K562 (cell line): ENCODE measurements around the gene CPA3. TPM values are rescaled to one million over a fixed set of nuclear protein-coding genes. Genes with fewer than 3 reads are reported as not detected.

Source experiments
- ATAC-seq: fragments of 200-7000 bp; cut with Tn5 transposase; 3 replicates; pipeline ENCODE4 v1.9.1; 2020; ENCODE audit warnings: moderate library complexity
- BruUV-seq: library from RNA; stranded (reverse); fragments of 400-500 nt; replicated peaks from 2 replicates; lab custom pipeline; 2021; lab: Mats Ljungman, UMichigan
- CTCF ChIA-PET: fragments of 300-600 bp; formaldehyde crosslinking; extraction: SDS; loops from one replicate; lab custom pipeline; 2021; ENCODE audit warnings: low intra/inter-chr PET ratio; lab: Yijun Ruan, JAX
- POLR2A ChIA-PET: fragments of 300-600, 350-650 bp; sonication (Branson Sonifier 250); formaldehyde crosslinking; extraction: SDS; loops from one replicate; lab custom pipeline; 2021; ENCODE audit warnings: antibody characterized with exemption, inconsistent platforms; lab: Yijun Ruan, JAX
- DNase-seq, 4 experiments: peaks; one replicate each; pipeline versions ENCODE4 v3.0.0 to v3.0.0-alpha.2; 2011 to 2018; ENCODE audit warnings: low spot score in 3 of 4, mixed read lengths in 3 of 4; ENCODE audit errors: extremely low read depth in 1 of 4
- FAIRE-seq: peaks from 2 replicates; lab custom pipeline; 2011; peaks lifted over from hg19 to GRCh38; lab: Jason Lieb, UNC
- H2AFZ ChIP-seq: 2 replicates; pipeline ENCODE4 v1.6.0; 2011; ENCODE audit warnings: low read depth, low read length, control low read depth, inconsistent platforms
- H3K27ac ChIP-seq: fragments of 200-600 bp; 3 replicates; pipeline ENCODE4 v1.8.0; 2011; ENCODE audit warnings: low read depth, mild to moderate bottlenecking, control low read depth, inconsistent platforms, low read length, moderate library complexity, mixed read lengths; ENCODE audit errors: extremely low read depth
- H3K27me3 ChIP-seq, 2 experiments: fragments of 300-600 bp in 1 of 2; 2 replicates in 1 of 2; 3 replicates in 1 of 2; pipeline versions ENCODE4 v1.6.0 to v1.8.0; 2011; ENCODE audit warnings: inconsistent platforms in 2 of 2, low read length in 2 of 2, mild to moderate bottlenecking in 1 of 2, mixed read lengths in 1 of 2, moderate library complexity in 1 of 2; ENCODE audit not compliant: control insufficient read depth in 2 of 2, insufficient read depth in 2 of 2
- H3K36me3 ChIP-seq: fragments of 300-600 bp; 3 replicates; pipeline ENCODE4 v1.8.0; 2011; ENCODE audit warnings: mild to moderate bottlenecking, low read length, inconsistent platforms; ENCODE audit not compliant: control insufficient read depth, insufficient read depth
- H3K4me1 ChIP-seq, 2 experiments: fragments of 200-600 bp in 1 of 2; replicated peaks in 1 of 2; 2 replicates in 1 of 2; 3 replicates in 1 of 2; pipeline versions ENCODE4 v1.5.1 to v1.8.0; 2011; ENCODE audit warnings: inconsistent platforms in 2 of 2, low read length in 2 of 2, mild to moderate bottlenecking in 1 of 2, mixed read lengths in 1 of 2, moderate library complexity in 1 of 2; ENCODE audit not compliant: control insufficient read depth in 2 of 2, insufficient read depth in 2 of 2
- H3K4me2 ChIP-seq: 2 replicates; pipeline ENCODE4 v1.6.1; 2011; ENCODE audit warnings: low read length, control low read depth, inconsistent platforms, mixed read lengths; ENCODE audit not compliant: insufficient read depth
- H3K4me3 ChIP-seq: fragments of 200-600 bp; sonication (generic), shearing (Covaris generic); 2 replicates; pipeline ENCODE4 v1.5.1; 2016; ENCODE audit warnings: control low read depth, inconsistent platforms
- H3K79me2 ChIP-seq: fragments of 200-600 bp; 3 replicates; pipeline ENCODE4 v1.8.0; 2011; ENCODE audit warnings: low read length, inconsistent platforms; ENCODE audit not compliant: control insufficient read depth, insufficient read depth
- H3K9ac ChIP-seq, 2 experiments: 2 replicates each; pipeline versions ENCODE4 v1.6.0 to v1.6.1; 2011; ENCODE audit warnings: low read depth in 2 of 2, low read length in 2 of 2, control low read depth in 1 of 2, inconsistent platforms in 1 of 2, mild to moderate bottlenecking in 1 of 2, mixed read lengths in 1 of 2; ENCODE audit not compliant: insufficient read depth in 1 of 2
- H3K9me1 ChIP-seq: one replicate; pipeline ENCODE4 v1.6.0; 2011; ENCODE audit warnings: inconsistent platforms, mild to moderate bottlenecking, low read length, moderate library complexity; ENCODE audit not compliant: control insufficient read depth, insufficient read depth
- H3K9me3 ChIP-seq: replicated peaks from 2 replicates; pipeline ENCODE4 v1.5.1; 2011; ENCODE audit warnings: low read depth, low read length, inconsistent platforms; ENCODE audit not compliant: control insufficient read depth, insufficient read depth
- H4K20me1 ChIP-seq: replicated peaks from 2 replicates; pipeline ENCODE4 v1.6.1; 2011; ENCODE audit warnings: low read length, inconsistent platforms, mixed read lengths; ENCODE audit not compliant: control insufficient read depth, insufficient read depth
- CBX3 ChIP-seq, 2 experiments: IDR thresholded peaks; 1 replicate in 1 of 2; 2 replicates in 1 of 2; pipeline ENCODE4 v1.6.1; 2012; ENCODE audit warnings: inconsistent platforms in 2 of 2, low read length in 2 of 2, borderline replicate concordance in 1 of 2, control low read depth in 1 of 2
- HEY1 ChIP-seq: fragments of 250-450 bp; sonication (Bioruptor Pico); IDR thresholded peaks from 2 replicates; pipeline ENCODE4 v1.5.0; 2020; ENCODE audit warnings: mild to moderate bottlenecking, moderate library complexity, borderline replicate concordance
- MNT ChIP-seq, 2 experiments: fragments of 450-650 bp; conservative IDR thresholded peaks; 2 replicates each; pipeline ENCODE4 v1.6.1; 2017; ENCODE audit warnings: mild to moderate bottlenecking in 2 of 2, moderate library complexity in 2 of 2
- NFE2 ChIP-seq: IDR thresholded peaks from 2 replicates; pipeline ENCODE4 v1.6.1; 2014; ENCODE audit warnings: antibody characterized with exemption, low read depth
- NR0B1 ChIP-seq: fragments of 450-650 bp; IDR thresholded peaks from one replicate; pipeline ENCODE4 v1.6.1; 2018; ENCODE audit warnings: mild to moderate bottlenecking, moderate library complexity; ENCODE audit not compliant: partially characterized antibody
- OTX1 ChIP-seq: fragments of 450-650 bp; formaldehyde crosslinking; IDR thresholded peaks from 2 replicates; pipeline ENCODE4 v1.4.0; 2022; ENCODE audit warnings: mild to moderate bottlenecking
- RNF219 ChIP-seq: fragments of 250-450 bp; sonication (Bioruptor Pico); IDR thresholded peaks from 2 replicates; pipeline ENCODE4 v1.5.0; 2022; ENCODE audit warnings: mild to moderate bottlenecking
- UBTF ChIP-seq, 2 experiments: IDR thresholded peaks; 2 replicates each; pipeline ENCODE4 v1.6.1; 2012; ENCODE audit warnings: improper control_type of control experiment in 2 of 2, low read depth in 2 of 2, low read length in 2 of 2, borderline replicate concordance in 1 of 2
- ZC3H8 ChIP-seq: fragments of 450-650 bp; IDR thresholded peaks from 2 replicates; pipeline ENCODE4 v1.6.1; 2017
- ZFP1 ChIP-seq: fragments of 450-650 bp; formaldehyde crosslinking; IDR thresholded peaks from 2 replicates; pipeline ENCODE4 v1.4.0; 2020; ENCODE audit warnings: mild to moderate bottlenecking, mixed read lengths
- ZFPM2 ChIP-seq: fragments of 250-450 bp; sonication (Bioruptor Pico); IDR thresholded peaks from 2 replicates; pipeline ENCODE4 v1.5.1; 2022; ENCODE audit warnings: mild to moderate bottlenecking
- ZNF589 ChIP-seq: fragments of 200-800 bp; sonication (Bioruptor generic); IDR thresholded peaks from 2 replicates; pipeline ENCODE4 v1.6.1; 2016; ENCODE audit warnings: low read depth, missing genetic modification characterization, missing compliant biosample characterization
- whole genome bisulfite sequencing: fragments of 100-300 bp; shearing (Covaris generic); methylation state at CpG from one replicate; pipeline ENCODE4 v1.1.6; 2016; ENCODE audit warnings: low coverage, mixed read lengths; ENCODE audit not compliant: insufficient coverage; ENCODE audit errors: missing lambda C conversion rate; 5-methylcytosine and 5-hydroxymethylcytosine counted together
- in situ Hi-C: fragments of 300-500 bp; cut with MboI; formaldehyde crosslinking; loops from 4 replicates; pipeline ENCODE4 v1.15.0; 2018; ENCODE audit warnings: inconsistent platforms, mixed read lengths
- intact Hi-C: fragments of 100-400 bp; cut with micrococcal nuclease; formaldehyde crosslinking; loops from 2 replicates; pipeline ENCODE4 v1.14.2; 2022
- polyA plus RNA-seq, 8 experiments: library from polyadenylated mRNA; depleted of rRNA in 4 of 8; stranded (reverse) in 5 of 8; unstranded in 3 of 8; fragments of >200 nt; fragmentation: Nextera tagmentation in 2 of 8; fragmentation: Illumina TruSeq in 1 of 8; extraction: Ambion mirVana in 2 of 8; extraction: Trizol in 1 of 8; gene quantifications; 2 replicates each; pipeline versions ENCODE4 v1.2.1 to v1.2.3, GENCODE V29; 2011 to 2014; ENCODE audit warnings: inconsistent platforms in 1 of 8, missing spikeins in 1 of 8
- total RNA-seq, 7 experiments: library from RNA; depleted of rRNA in 6 of 7; stranded (reverse); fragments of >200 nt in 6 of 7; fragmentation: Illumina TruSeq in 2 of 7; extraction: Trizol in 2 of 7; gene quantifications; 2 replicates each; pipeline versions ENCODE4 v1.2.1 to v1.2.3, GENCODE V29; 2011 to 2021; ENCODE audit warnings: low replicate concordance in 1 of 7

Gene CPA3
- total and polyA plus RNA-seq, 9 of the 15 experiments (the other 6 are each of a cell fraction or from before 2014, with no cell fraction given), result not detected

- Histone ChIP-seq H3K4me3 (no peak overlapping the region), H3K36me3 (no peaks in the 10 kb centered on the region), H3K9ac (no peak overlapping the region), H3K79me2 (no peaks in the 10 kb centered on the region), H4K20me1 (no peaks in the 10 kb centered on the region), H3K9me1 (no peaks in the 10 kb centered on the region), H3K27ac (no peak overlapping the region), H3K9me3 (no peaks in the 10 kb centered on the region), H3K27me3 (no peaks in the 10 kb centered on the region), H2AFZ (no peak overlapping the region), H3K4me1 (no peaks in the 10 kb centered on the region), H3K4me2 (no peak overlapping the region)
- no peak for FAIRE-seq
- in situ Hi-C loops (loop anchor here (25.0 kb wide), 1 partner anchor 1539 kb away; no protein-coding TSS in a partner anchor), intact Hi-C loops (no loop called here)
- BruUV-seq, result no TSS peak
- no peak for DNase-seq
- 0% methylated on average over 5 of the region's 5 CpGs for WGBS
- no peak for ATAC-seq
- POLR2A ChIA-PET, result no interaction called here
- CTCF ChIA-PET, result no interaction called here
- no peak for TF ChIP-seq ZC3H8
- TF ChIP-seq HEY1 (CRISPR knock-in tag), result no peak
- no peak for TF ChIP-seq MNT (conservative IDR thresholded peaks at IDR 0.05)
- no peak for TF ChIP-seq NFE2
- no peak for TF ChIP-seq ZFP1 (CRISPR knock-in tag)
- no peak for TF ChIP-seq ZFPM2 (CRISPR knock-in tag)
- TF ChIP-seq NR0B1, result no peak
- no peak for TF ChIP-seq OTX1 (CRISPR knock-in tag)
- TF ChIP-seq CBX3 (IDR thresholded peaks at IDR 0.05; ENCODE audit: borderline replicate concordance in 1 of 2, low read length in 2 of 2), result no peak
- no peak for TF ChIP-seq RNF219 (CRISPR knock-in tag)
- no peak for TF ChIP-seq ZNF589 (CRISPR knock-in tag)
- TF ChIP-seq UBTF (IDR thresholded peaks at IDR 0.05; ENCODE audit: borderline replicate concordance in 1 of 2, low read depth in 2 of 2, low read length in 2 of 2), result no peak
These were observed 60.7 kb downstream of the CPA3 start for GRCh38 chr3:148925845-148926244.
